ENCODE measurements around the gene COG4.
"Not testable (repeated sequence)": the region's sequence is repeated elsewhere in the genome, so short reads cannot be mapped to it uniquely, and the experiment has no call there.

Gene COG4

GRCh38 chr16:70523076-70523742, at the start of gene COG4:
COG4 (minus strand) TSS chr16:70523554; CDS start chr16:70523543, 11 bp downstream.
- no peak for DNase-seq

GRCh38 chr16:70572926-70573270, 49.5 kb upstream of the COG4 start:
- no peak for DNase-seq

- DNase-seq: no peak
Measured at GRCh38 chr16:70572050-70572925, 48.9 kb upstream of the COG4 start.

GRCh38 chr16:70571623-70572022, 48.3 kb upstream of the COG4 start:
- no peak for DNase-seq

GRCh38 chr16:70570967-70571570, 47.7 kb upstream of the COG4 start:
- no peak for DNase-seq

- no peak for DNase-seq
Measured at GRCh38 chr16:70569752-70570151, 46.4 kb upstream of the COG4 start.

- DNase-seq: no peak
Measured at GRCh38 chr16:70568601-70569237, 45.4 kb upstream of the COG4 start.

GRCh38 chr16:70565053-70565452, 41.7 kb upstream of the COG4 start:
- DNase-seq: no peak

GRCh38 chr16:70563636-70564035, 40.3 kb upstream of the COG4 start:
- DNase-seq: no peak

GRCh38 chr16:70561623-70562022, 38.3 kb upstream of the COG4 start:
- no peak for DNase-seq

- no peak for DNase-seq
Measured at GRCh38 chr16:70556063-70556462, 32.7 kb upstream of the COG4 start.

- no peak for DNase-seq
Measured at GRCh38 chr16:70553645-70554044, 30.3 kb upstream of the COG4 start.

GRCh38 chr16:70552675-70553074, 29.3 kb upstream of the COG4 start:
- DNase-seq: no peak

GRCh38 chr16:70551788-70552187, 28.4 kb upstream of the COG4 start:
- no peak for DNase-seq

- no peak for DNase-seq
Measured at GRCh38 chr16:70550082-70550481, 26.7 kb upstream of the COG4 start.

GRCh38 chr16:70548936-70549335, 25.6 kb upstream of the COG4 start:
- no peak for DNase-seq

- no peak for DNase-seq
Measured at GRCh38 chr16:70544548-70544947, 21.2 kb upstream of the COG4 start.

GRCh38 chr16:70540994-70541393, 17.6 kb upstream of the COG4 start:
- DNase-seq: no peak

GRCh38 chr16:70534971-70535370, 11.6 kb upstream of the COG4 start:
- DNase-seq: no peak

GRCh38 chr16:70529954-70530353, 6.6 kb upstream of the COG4 start:
- DNase-seq: not testable (repeated sequence)

GRCh38 chr16:70529051-70529777, 5.9 kb upstream of the COG4 start:
- no peak for DNase-seq

GRCh38 chr16:70527315-70527996, 4.1 kb upstream of the COG4 start:
- no peak for DNase-seq
